Measurements from ENCODE around the gene ANKRD49.

ANKRD49 gene

GRCh38 chr11:94507485-94507884 is 13.7 kb downstream of the ANKRD49 start:
- TF ChIP-seq CTCF (IDR thresholded peaks at IDR 0.05) (no peak), ZFX (IDR thresholded peaks at IDR 0.05; ENCODE audit: borderline replicate concordance) (no peak)
- H3K27ac ChIP-seq = no peak overlapping the region

GRCh38 chr11:94511932-94512781 is 18.4 kb downstream of the ANKRD49 start, which contains the start of gene C11orf97:
TSS of gene C11orf97 (plus strand) at chr11:94512461. CDS start at chr11:94512529, 68 bp downstream.
- TF ChIP-seq CTCF (IDR thresholded peaks at IDR 0.05) = no peak
- no peak for TF ChIP-seq ZFX (IDR thresholded peaks at IDR 0.05; ENCODE audit: borderline replicate concordance)
- no peak within 1 kb of the TSS for H3K27ac ChIP-seq

- no peak overlapping the region for H3K27ac ChIP-seq
- TF ChIP-seq ZFX (IDR thresholded peaks at IDR 0.05; ENCODE audit: borderline replicate concordance) (no peak), CTCF (IDR thresholded peaks at IDR 0.05) (no peak)
Observed at GRCh38 chr11:94513091-94513490, 19.3 kb downstream of the ANKRD49 start.

GRCh38 chr11:94515398-94515797 is 21.6 kb downstream of the ANKRD49 start:
- no peak for TF ChIP-seq CTCF (IDR thresholded peaks at IDR 0.05)
- TF ChIP-seq ZFX (IDR thresholded peaks at IDR 0.05; ENCODE audit: borderline replicate concordance) = no peak
- no peak overlapping the region for H3K27ac ChIP-seq

GRCh38 chr11:94516725-94517124 is 22.9 kb downstream of the ANKRD49 start:
- TF ChIP-seq ZFX (IDR thresholded peaks at IDR 0.05; ENCODE audit: borderline replicate concordance) (no peak), CTCF (IDR thresholded peaks at IDR 0.05) (no peak)
- no peak overlapping the region for H3K27ac ChIP-seq

GRCh38 chr11:94518300-94518699 is 24.5 kb downstream of the ANKRD49 start:
- no peak overlapping the region for H3K27ac ChIP-seq
- TF ChIP-seq ZFX (IDR thresholded peaks at IDR 0.05; ENCODE audit: borderline replicate concordance) (no peak), CTCF (IDR thresholded peaks at IDR 0.05) (no peak)

GRCh38 chr11:94519478-94520084 is 25.8 kb downstream of the ANKRD49 start:
- TF ChIP-seq CTCF (IDR thresholded peaks at IDR 0.05) (peak; percentile 86), ZFX (IDR thresholded peaks at IDR 0.05; ENCODE audit: borderline replicate concordance) (no peak)
- H3K27ac ChIP-seq = no peak overlapping the region

All from 22Rv1 (cell line).